ENCODE results near the gene VN1R5.

DNA sequence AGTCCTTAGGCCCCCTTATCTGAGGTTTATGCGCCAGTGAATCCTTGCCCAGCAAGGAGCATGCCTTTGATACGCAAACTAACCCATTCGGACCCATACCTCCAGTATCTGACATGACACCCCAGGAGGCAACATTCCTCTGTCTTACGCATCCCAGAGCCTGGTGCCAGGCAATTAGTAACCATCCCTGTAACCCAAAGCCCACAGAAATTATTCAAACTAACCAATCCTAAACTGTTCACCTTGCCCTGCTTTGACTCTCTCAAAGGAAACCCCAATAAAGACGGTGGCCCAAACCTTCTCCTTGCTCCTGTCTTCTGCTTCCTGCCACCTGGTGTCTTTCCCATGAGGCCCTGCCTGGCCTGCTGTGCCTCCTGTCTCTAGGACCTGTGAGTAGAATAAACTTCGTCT, 39.4 kb downstream of the VN1R5 start:
- TF ChIP-seq, protein P1, sequence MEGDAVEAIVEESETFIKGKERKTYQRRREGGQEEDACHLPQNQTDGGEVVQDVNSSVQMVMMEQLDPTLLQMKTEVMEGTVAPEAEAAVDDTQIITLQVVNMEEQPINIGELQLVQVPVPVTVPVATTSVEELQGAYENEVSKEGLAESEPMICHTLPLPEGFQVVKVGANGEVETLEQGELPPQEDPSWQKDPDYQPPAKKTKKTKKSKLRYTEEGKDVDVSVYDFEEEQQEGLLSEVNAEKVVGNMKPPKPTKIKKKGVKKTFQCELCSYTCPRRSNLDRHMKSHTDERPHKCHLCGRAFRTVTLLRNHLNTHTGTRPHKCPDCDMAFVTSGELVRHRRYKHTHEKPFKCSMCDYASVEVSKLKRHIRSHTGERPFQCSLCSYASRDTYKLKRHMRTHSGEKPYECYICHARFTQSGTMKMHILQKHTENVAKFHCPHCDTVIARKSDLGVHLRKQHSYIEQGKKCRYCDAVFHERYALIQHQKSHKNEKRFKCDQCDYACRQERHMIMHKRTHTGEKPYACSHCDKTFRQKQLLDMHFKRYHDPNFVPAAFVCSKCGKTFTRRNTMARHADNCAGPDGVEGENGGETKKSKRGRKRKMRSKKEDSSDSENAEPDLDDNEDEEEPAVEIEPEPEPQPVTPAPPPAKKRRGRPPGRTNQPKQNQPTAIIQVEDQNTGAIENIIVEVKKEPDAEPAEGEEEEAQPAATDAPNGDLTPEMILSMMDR (conservative IDR thresholded peaks at IDR 0.05; ENCODE audit: low read length), result no peak
- no peak for TF ChIP-seq EZH2phosphoT487 (IDR thresholded peaks at IDR 0.05; ENCODE audit: borderline replicate concordance, low read depth, low read length)
